NK-92 treated with Interleukin-12 subunit alpha and Interleukin-12 subunit beta, amount 100 ng/mL, for 24 hours (cell line): ENCODE measurements around the gene CASKIN1.
"Not testable (repeated sequence)": the region's sequence is repeated elsewhere in the genome, so short reads cannot be mapped to it uniquely, and the experiment has no call there.

Source experiments
- DNase-seq: peaks from one replicate; lab custom pipeline; 2025; lab: John Stamatoyannopoulos, UW

CASKIN1 gene

GRCh38 chr16:2210386-2211365 is 14.3 kb upstream of the CASKIN1 start, which contains the start of gene BRICD5:
Gene BRICD5 (minus strand): TSS chr16:2210863. CDS start chr16:2210833, 30 bp downstream.
- no peak for DNase-seq

- DNase-seq = no peak
These were observed 13.6 kb upstream of the CASKIN1 start for GRCh38 chr16:2210009-2210332.

GRCh38 chr16:2209258-2210008 is 13.0 kb upstream of the CASKIN1 start:
- no peak for DNase-seq

GRCh38 chr16:2208772-2209171 is 12.4 kb upstream of the CASKIN1 start:
- DNase-seq = no peak

- DNase-seq = no peak
These were observed 11.9 kb upstream of the CASKIN1 start for GRCh38 chr16:2208308-2208707.

DNA sequence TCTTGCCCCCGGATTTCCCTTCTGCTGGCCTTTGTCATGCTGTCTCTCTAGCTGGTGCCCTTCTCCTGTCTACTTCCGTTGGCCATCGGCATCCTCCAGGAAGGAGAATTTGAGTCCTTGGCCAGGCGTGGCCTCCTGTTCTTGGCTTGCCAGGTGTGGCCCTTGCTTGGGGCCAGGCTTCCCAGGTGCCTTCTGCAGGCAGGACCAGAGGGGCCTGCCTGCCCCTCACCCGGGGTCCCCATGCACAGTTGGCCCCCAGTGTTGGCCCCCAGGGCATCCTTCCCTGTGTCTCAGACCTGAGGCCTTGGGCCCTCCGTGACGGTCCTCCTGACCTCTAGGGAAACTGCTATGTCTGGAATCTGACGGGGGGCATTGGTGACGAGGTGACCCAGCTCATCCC is 11.5 kb upstream of the CASKIN1 start:
- DNase-seq = no peak

DNA sequence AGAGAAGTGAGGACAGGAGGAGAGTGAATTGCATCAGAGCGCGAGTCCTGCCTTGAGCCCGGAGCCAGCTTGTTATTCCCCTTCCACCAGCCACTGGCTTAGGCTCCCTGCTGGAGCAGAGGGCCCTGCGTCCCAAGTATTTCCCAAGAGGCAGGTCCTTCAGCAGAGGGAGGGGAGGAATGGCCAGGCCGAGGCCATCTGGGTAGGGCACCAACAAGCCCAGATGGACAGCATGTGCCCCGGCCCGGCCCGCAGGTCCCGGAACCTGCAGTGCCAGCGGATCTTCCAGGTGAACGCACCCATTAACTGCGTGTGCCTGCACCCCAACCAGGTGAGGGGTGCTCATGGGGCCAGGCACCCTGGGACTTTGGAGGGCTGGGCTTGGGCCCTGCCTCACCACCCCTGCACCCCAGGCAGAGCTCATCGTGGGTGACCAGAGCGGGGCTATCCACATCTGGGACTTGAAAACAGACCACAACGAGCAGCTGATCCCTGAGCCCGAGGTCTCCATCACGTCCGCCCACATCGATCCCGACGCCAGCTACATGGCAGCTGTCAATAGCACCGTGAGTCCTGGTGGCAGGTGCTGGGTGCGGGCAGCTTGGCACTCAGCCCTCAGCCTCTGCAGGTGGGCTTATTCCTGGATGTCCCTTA is 10.5 kb upstream of the CASKIN1 start:
- DNase-seq = no peak

- DNase-seq = no peak
These were observed 10.0 kb upstream of the CASKIN1 start for GRCh38 chr16:2206420-2206779.

- peak; percentile 61 for DNase-seq
These were observed 9.5 kb upstream of the CASKIN1 start for GRCh38 chr16:2205967-2206313.

- peak; percentile 82 for DNase-seq
These were observed 8.9 kb upstream of the CASKIN1 start, which contains the start of gene MLST8 for GRCh38 chr16:2205104-2205966. Gene MLST8 (plus strand): TSS chr16:2205454. CDS start chr16:2206086, 632 bp downstream.

DNA sequence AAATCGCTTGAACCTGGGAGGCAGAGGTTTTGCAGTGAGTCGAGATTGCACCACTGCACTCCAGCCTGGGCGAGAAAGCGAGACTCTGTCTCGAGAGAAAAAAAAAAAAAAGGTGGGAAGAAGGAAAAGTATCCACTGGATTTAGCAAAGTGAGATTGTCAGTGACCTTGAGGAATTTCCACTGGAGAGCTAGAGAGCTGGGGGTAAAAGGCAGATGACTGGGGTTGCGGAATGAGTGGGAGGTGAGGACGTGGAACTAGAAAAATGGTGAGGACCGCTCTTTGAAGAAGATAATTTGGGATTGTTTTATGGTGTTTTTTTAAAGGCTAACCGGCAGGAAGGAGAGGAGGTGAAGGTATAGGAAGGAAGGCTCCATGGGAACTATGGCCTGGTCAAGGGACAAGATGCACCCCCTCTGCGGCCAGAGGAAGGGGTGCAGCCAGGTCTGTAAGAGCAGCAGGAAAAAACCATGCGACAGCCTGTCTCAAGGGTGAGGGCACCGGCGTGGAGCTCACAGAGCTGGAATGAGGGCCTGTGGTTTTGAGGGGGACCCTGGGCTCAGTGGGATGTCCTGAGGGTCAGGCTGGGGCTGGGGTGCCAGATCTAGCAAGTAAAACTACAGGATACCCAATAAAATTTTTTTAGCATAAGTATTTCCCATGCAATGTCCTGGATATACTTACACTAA is 8.2 kb upstream of the CASKIN1 start:
- no peak for DNase-seq

DNA sequence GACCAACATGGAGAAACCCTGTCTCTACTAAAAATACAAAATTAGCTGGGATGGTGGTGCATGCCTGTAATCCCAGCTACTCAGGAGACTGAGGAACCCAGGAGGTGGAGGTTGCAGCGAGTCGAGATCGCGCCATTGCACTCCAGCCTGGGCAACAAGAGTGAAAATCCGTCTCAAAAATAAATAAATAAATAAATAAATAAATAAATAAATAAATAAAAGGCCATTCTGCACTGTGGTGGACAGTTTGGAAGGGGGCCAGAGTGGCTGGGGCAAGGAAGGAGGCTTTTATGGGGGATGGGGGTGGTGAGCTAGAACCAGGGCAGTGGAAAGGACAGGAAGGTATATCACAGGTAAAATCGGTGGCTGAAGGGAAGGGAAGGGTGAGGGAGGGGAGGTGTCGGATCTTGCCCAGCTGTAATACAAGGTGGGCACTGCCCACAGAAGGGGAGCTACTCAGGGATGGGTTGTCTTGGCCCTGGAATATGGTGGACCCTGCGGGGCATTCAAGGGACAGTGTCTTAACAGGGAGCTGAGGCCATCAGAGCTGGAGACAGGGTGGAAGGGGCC is 6.8 kb upstream of the CASKIN1 start:
- not testable (repeated sequence) for DNase-seq

DNA sequence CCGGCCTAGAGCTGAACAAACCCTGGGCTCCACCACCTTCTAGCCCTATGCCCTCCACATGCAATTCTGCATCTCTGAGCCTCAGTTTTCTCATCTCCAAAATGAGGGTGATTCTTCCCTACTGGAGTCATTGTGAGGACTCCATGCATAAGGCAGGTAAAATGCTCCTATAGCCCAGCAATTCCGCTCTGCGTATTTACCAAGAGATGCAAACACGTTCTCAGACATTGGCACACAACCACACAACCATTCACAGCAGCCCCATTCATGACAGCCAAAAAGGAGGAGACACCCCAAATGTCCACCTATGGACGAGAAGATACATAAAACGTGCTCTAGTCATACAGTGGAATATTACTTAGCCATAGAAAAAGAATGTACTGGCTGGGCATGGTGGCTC is 3.9 kb upstream of the CASKIN1 start:
- DNase-seq = no peak

DNA sequence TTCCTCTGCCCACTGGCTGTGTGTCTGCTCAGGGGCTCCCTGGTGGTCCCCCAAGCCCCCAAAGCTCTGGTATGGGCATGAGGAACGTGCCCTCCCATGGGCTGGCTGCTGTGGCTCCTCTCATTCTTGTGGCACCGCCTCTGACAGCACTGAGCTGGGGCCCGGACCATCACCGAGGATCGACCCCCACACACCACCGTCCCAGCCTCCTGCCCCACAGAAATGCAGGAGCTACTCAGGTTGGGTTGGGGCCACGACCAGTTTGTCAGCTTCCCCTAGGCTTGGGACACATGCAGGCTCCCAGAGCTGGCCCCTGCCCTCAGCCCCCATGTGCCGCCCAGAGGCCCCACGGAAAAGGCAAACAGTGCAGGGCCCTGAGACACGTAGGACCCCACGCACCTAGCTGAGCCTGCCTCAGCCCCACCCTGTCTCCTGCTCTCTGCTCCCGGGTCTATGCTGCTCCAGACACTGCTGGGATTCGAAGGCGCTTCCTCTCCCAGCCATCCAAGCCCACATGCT is 3.3 kb upstream of the CASKIN1 start:
- DNase-seq = no peak

- no peak for DNase-seq
These were observed 2.7 kb upstream of the CASKIN1 start for GRCh38 chr16:2199095-2199494.

DNA sequence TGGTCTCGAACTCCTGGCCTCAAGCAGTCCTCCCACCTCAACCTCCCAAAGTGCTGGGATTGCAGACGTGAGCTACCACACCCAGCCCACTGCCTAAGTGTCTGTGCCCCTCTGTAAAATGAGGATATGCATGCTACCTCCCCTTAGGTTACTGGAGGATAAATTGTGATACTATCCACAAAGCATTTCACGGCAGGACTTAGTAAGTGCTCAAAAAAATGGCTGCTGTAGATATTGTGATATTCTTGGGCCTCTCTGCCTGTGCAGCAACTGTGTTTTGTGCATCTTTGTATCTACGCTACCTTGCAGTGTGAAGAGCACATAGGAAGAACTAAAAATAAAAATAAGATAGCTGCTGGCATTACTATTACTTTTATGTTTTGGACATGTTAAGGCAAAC is 1.9 kb upstream of the CASKIN1 start:
- no peak for DNase-seq

DNA sequence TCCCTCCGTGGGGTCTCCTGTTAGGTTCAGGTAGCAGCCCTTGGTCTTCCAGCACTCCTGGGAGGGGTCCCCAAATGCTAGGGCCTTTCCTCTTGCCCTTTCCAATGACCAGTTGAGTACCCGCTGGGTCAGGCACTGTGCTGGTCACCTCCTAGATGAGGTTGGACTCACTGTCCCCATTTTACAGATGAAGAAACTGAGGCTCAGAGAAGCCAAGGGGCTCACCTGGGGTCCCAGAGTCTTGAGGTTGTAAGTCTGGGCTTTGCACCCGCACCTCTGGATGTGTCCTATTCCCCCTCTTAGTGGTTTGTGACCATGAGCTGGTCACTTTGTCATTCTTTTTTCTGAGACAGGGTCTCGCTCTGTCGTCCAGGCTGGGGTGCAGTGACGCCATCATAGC is 1.4 kb upstream of the CASKIN1 start:
- no peak for DNase-seq

DNA sequence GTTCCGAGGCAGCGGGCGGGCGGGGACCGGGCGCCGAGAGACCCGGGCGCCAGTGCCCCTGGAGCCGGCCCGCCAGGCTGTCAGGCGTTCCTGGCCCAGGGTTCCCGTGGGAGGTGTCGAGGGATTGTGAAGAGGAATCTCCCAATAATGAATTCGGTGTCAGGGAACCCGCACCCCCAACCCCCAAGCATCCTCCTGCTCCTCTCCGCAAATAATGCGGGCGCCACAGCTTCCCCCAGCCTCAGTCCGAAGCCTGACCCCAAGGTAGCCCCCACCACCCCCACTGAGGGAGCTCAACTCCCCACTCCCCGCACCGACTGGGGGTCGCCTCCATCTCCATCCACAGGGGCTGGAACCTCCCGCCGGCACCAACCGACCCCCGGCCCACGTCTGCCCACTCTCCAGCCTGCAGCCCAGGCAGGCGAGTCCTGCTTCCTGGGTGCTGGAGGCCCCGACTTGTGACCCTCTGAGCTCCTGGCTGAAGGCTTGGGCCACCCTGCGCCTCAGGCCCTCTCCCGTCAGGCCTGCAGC is 641 bp upstream of the CASKIN1 start:
- no peak for DNase-seq

- DNase-seq = no peak
These were observed 863 bp downstream of the CASKIN1 start for GRCh38 chr16:2195322-2196161.
